IPS-15b (cell line): ENCODE measurements around the gene ATXN10.
A peak's percentile ranks its signal among the peaks of the same experiment; 100 is the strongest.
"Not testable (repeated sequence)": the region's sequence is repeated elsewhere in the genome, so short reads cannot be mapped to it uniquely, and the experiment has no call there.

Experiments used
- H3K27me3 ChIP-seq: one replicate; pipeline ENCODE4 v1.6.1; 2013; ENCODE audit warnings: low read length; ENCODE audit not compliant: control insufficient read depth, insufficient read depth
- H3K36me3 ChIP-seq: one replicate; pipeline ENCODE4 v1.6.1; 2013; ENCODE audit warnings: low read length; ENCODE audit not compliant: control insufficient read depth, insufficient read depth
- H3K4me1 ChIP-seq: one replicate; pipeline ENCODE4 v1.6.1; 2013; ENCODE audit warnings: mild to moderate bottlenecking, low read length; ENCODE audit not compliant: control insufficient read depth, insufficient read depth
- H3K4me3 ChIP-seq: one replicate; pipeline ENCODE4 v1.5.1; 2013; ENCODE audit warnings: low read depth, low read length
- H3K9ac ChIP-seq: one replicate; pipeline ENCODE4 v1.6.1; 2013; ENCODE audit warnings: low read depth, mild to moderate bottlenecking, low read length
- H3K9me3 ChIP-seq: one replicate; pipeline ENCODE4 v1.6.1; 2013; ENCODE audit warnings: mild to moderate bottlenecking, low read length; ENCODE audit not compliant: control insufficient read depth, insufficient read depth

The ATXN10 gene

GRCh38 chr22:45672564-45673481, 1.2 kb downstream of the ATXN10 start:
- Histone ChIP-seq H3K9me3 (no peaks in the 10 kb centered on the region), H3K4me3 (peak overlapping the region; percentile 92), H3K9ac (peak overlapping the region; percentile 84), H3K36me3 (no peaks in the 10 kb centered on the region), H3K4me1 (peaks cover 7% of the 10 kb centered on the region), H3K27me3 (no peaks in the 10 kb centered on the region)

- H3K9ac ChIP-seq = no peak overlapping the region
- H3K9me3 ChIP-seq = no peaks in the 10 kb centered on the region
- no peaks in the 10 kb centered on the region for H3K27me3 ChIP-seq
- no peaks in the 10 kb centered on the region for H3K36me3 ChIP-seq
- peaks cover 7% of the 10 kb centered on the region for H3K4me1 ChIP-seq
- peak overlapping the region; percentile 92 for H3K4me3 ChIP-seq
Observed at GRCh38 chr22:45673482-45674175, 2.0 kb downstream of the ATXN10 start.

- Histone ChIP-seq H3K4me3 (no peak overlapping the region), H3K9me3 (no peaks in the 10 kb centered on the region), H3K9ac (no peak overlapping the region), H3K4me1 (peaks cover 7% of the 10 kb centered on the region), H3K27me3 (no peaks in the 10 kb centered on the region), H3K36me3 (no peaks in the 10 kb centered on the region)
Observed at GRCh38 chr22:45676024-45676423, 4.4 kb downstream of the ATXN10 start.

GRCh38 chr22:45677063-45677462, 5.4 kb downstream of the ATXN10 start:
- Histone ChIP-seq H3K9me3 (no peaks in the 10 kb centered on the region), H3K4me1 (peaks cover 10% of the 10 kb centered on the region), H3K36me3 (no peaks in the 10 kb centered on the region)

GRCh38 chr22:45678961-45679912, 7.6 kb downstream of the ATXN10 start:
- H3K36me3 ChIP-seq = no peaks in the 10 kb centered on the region
- peaks cover 4% of the 10 kb centered on the region for H3K4me1 ChIP-seq
- no peak overlapping the region for H3K4me3 ChIP-seq
- H3K9ac ChIP-seq = no peak overlapping the region
- H3K27me3 ChIP-seq = no peaks in the 10 kb centered on the region
- no peaks in the 10 kb centered on the region for H3K9me3 ChIP-seq

More at GRCh38 chr22:45677063-45677462, 5.4 kb downstream of the ATXN10 start:
- no peaks in the 10 kb centered on the region for H3K27me3 ChIP-seq
- no peak overlapping the region for H3K9ac ChIP-seq
- H3K4me3 ChIP-seq = no peak overlapping the region

GRCh38 chr22:45680932-45681700, 9.5 kb downstream of the ATXN10 start:
- peaks cover 4% of the 10 kb centered on the region for H3K4me1 ChIP-seq
- no peaks in the 10 kb centered on the region for H3K36me3 ChIP-seq
- no peaks in the 10 kb centered on the region for H3K9me3 ChIP-seq
- H3K4me3 ChIP-seq = no peak overlapping the region
- no peak overlapping the region for H3K9ac ChIP-seq
- H3K27me3 ChIP-seq = no peaks in the 10 kb centered on the region

- Histone ChIP-seq H3K27me3 (no peaks in the 10 kb centered on the region), H3K9me3 (no peaks in the 10 kb centered on the region), H3K4me1 (peaks cover 4% of the 10 kb centered on the region), H3K9ac (no peak overlapping the region), H3K4me3 (no peak overlapping the region), H3K36me3 (no peaks in the 10 kb centered on the region)
Observed at GRCh38 chr22:45682064-45682463, 10.4 kb downstream of the ATXN10 start.

- H3K9me3 ChIP-seq, H3K9ac ChIP-seq, H3K27me3 ChIP-seq, H3K4me3 ChIP-seq, H3K4me1 ChIP-seq, H3K36me3 ChIP-seq: not testable (repeated sequence)
Observed at GRCh38 chr22:45682773-45683172, 11.1 kb downstream of the ATXN10 start.

GRCh38 chr22:45683248-45683647, 11.6 kb downstream of the ATXN10 start:
- H3K9ac ChIP-seq = no peak overlapping the region
- H3K4me1 ChIP-seq = peaks cover 4% of the 10 kb centered on the region

GRCh38 chr22:45683680-45684079, 12.0 kb downstream of the ATXN10 start:
- H3K27me3 ChIP-seq = no peaks in the 10 kb centered on the region
- no peak overlapping the region for H3K4me3 ChIP-seq
- peaks cover 4% of the 10 kb centered on the region for H3K4me1 ChIP-seq
- no peaks in the 10 kb centered on the region for H3K9me3 ChIP-seq
- H3K36me3 ChIP-seq = no peaks in the 10 kb centered on the region
- H3K9ac ChIP-seq = no peak overlapping the region

More at GRCh38 chr22:45683248-45683647, 11.6 kb downstream of the ATXN10 start:
- Histone ChIP-seq H3K4me3 (no peak overlapping the region), H3K27me3 (no peaks in the 10 kb centered on the region), H3K36me3 (no peaks in the 10 kb centered on the region), H3K9me3 (no peaks in the 10 kb centered on the region)

GRCh38 chr22:45684169-45684568, 12.5 kb downstream of the ATXN10 start:
- Histone ChIP-seq H3K27me3 (no peaks in the 10 kb centered on the region), H3K9me3 (no peaks in the 10 kb centered on the region), H3K4me1 (peaks cover 4% of the 10 kb centered on the region), H3K36me3 (no peaks in the 10 kb centered on the region), H3K4me3 (no peak overlapping the region), H3K9ac (no peak overlapping the region)
